Uterus (tissue), 2 donors: Measurements from ENCODE around the gene IRF6.

Experiments used
- CTCF ChIP-seq, 4 experiments: fragments of 200-600 bp in 2 of 4; fragments of 450-650 bp in 2 of 4; sonication (generic) in 2 of 4; IDR thresholded peaks; one replicate each; pipeline ENCODE4 v1.5.1; 2016 to 2019; ENCODE audit warnings: antibody characterized with exemption in 4 of 4, mild to moderate bottlenecking in 2 of 4, moderate library complexity in 1 of 4
- POLR2A ChIP-seq, 2 donors: fragments of 450-650 bp; IDR thresholded peaks; one replicate each; pipeline ENCODE4 v1.6.1; 2016; ENCODE audit warnings: antibody characterized with exemption in 2 of 2, mild to moderate bottlenecking in 1 of 2, moderate library complexity in 1 of 2

- TF ChIP-seq CTCF (IDR thresholded peaks at IDR 0.05), result no peak
- TF ChIP-seq POLR2A (IDR thresholded peaks at IDR 0.05), result no peak
Measured at GRCh38 chr1:209810783-209811182, 4.8 kb upstream of the IRF6 start.
